PC-9 (cell line): ENCODE results near the gene IRF5. TPM values are rescaled to one million over a fixed set of nuclear protein-coding genes. Genes with fewer than 3 reads are reported as not detected.

Experiments used
- BruUV-seq: library from RNA; stranded (reverse); fragments of 400-500 nt; replicated peaks from 2 replicates; lab custom pipeline; 2021; lab: Mats Ljungman, UMichigan
- CTCF ChIA-PET: fragments of 300-600 bp; sonication (Branson Sonifier 250); formaldehyde crosslinking; loops from one replicate; lab custom pipeline; 2022; ENCODE audit warnings: antibody characterized with exemption; lab: Charles Lee
- POLR2A ChIA-PET: fragments of 300-600 bp; sonication (Branson Sonifier 250); formaldehyde crosslinking; loops from one replicate; lab custom pipeline; 2022; ENCODE audit warnings: antibody characterized with exemption; ENCODE audit not compliant: unreplicated experiment; lab: Charles Lee
- DNase-seq, 2 experiments: peaks; one replicate each; pipeline versions ENCODE4 v3.0.0 to v3.0.0-alpha.2; 2015 to 2022; ENCODE audit warnings: mixed read lengths in 1 of 2
- H2AFZ ChIP-seq: fragments of 200-600 bp; sonication (generic); 2 replicates; pipeline ENCODE4 v1.8.1; 2017; ENCODE audit warnings: antibody characterized with exemption
- H3F3A ChIP-seq: fragments of 200-600 bp; sonication (generic); 2 replicates; pipeline ENCODE4 v1.8.1; 2017; ENCODE audit warnings: antibody characterized with exemption, mild to moderate bottlenecking, low read depth; ENCODE audit not compliant: insufficient read depth
- H3K27ac ChIP-seq: fragments of 200-600 bp; sonication (generic); 2 replicates; pipeline ENCODE4 v1.6.1; 2016; ENCODE audit warnings: mixed run types
- H3K27me3 ChIP-seq: fragments of 200-600 bp; sonication (generic); 2 replicates; pipeline ENCODE4 v1.6.1; 2016; ENCODE audit warnings: low read depth, mixed run types; ENCODE audit not compliant: insufficient read depth
- H3K36me3 ChIP-seq: fragments of 200-600 bp; sonication (generic); 2 replicates; pipeline ENCODE4 v1.6.1; 2016; ENCODE audit warnings: low read depth, mixed run types
- H3K4me1 ChIP-seq: fragments of 200-600 bp; sonication (generic); replicated peaks from 2 replicates; pipeline ENCODE4 v1.6.1; 2016; ENCODE audit warnings: mixed run types; ENCODE audit not compliant: insufficient read depth
- H3K4me2 ChIP-seq: fragments of 200-600 bp; sonication (generic); 2 replicates; pipeline ENCODE4 v1.6.1; 2017; ENCODE audit warnings: mixed run types
- H3K4me3 ChIP-seq: fragments of 200-600 bp; sonication (generic); 2 replicates; pipeline ENCODE4 v1.6.1; 2016; ENCODE audit warnings: mixed run types
- H3K79me2 ChIP-seq: fragments of 200-600 bp; sonication (generic); 2 replicates; pipeline ENCODE4 v1.6.1; 2017; ENCODE audit warnings: low read depth, mixed run types
- H3K9me2 ChIP-seq: fragments of 200-600 bp; sonication (generic); 2 replicates; pipeline ENCODE4 v1.8.1; 2017; ENCODE audit warnings: mild to moderate bottlenecking; ENCODE audit not compliant: insufficient read depth
- H3K9me3 ChIP-seq: fragments of 200-600 bp; sonication (generic); 2 replicates; pipeline ENCODE4 v1.8.1; 2016; ENCODE audit warnings: low read depth; ENCODE audit not compliant: insufficient read depth
- H4K20me1 ChIP-seq: fragments of 200-600 bp; sonication (generic); 2 replicates; pipeline ENCODE4 v1.8.1; 2017; ENCODE audit not compliant: insufficient read depth
- CTCF ChIP-seq: fragments of 200-600 bp; sonication (generic); conservative IDR thresholded peaks from 2 replicates; pipeline ENCODE4 v1.6.1; 2017; ENCODE audit warnings: mixed run types, antibody characterized with exemption, mild to moderate bottlenecking, moderate library complexity
- EZH2 ChIP-seq: fragments of 200-600 bp; sonication (generic); IDR thresholded peaks from 2 replicates; pipeline ENCODE4 v1.8.0; 2017; ENCODE audit warnings: antibody characterized with exemption, low read depth
- intact Hi-C: fragments of 100-400 bp; cut with micrococcal nuclease; formaldehyde crosslinking; loops from one replicate; pipeline ENCODE4 v1.10.0; 2022; ENCODE audit not compliant: unreplicated experiment
- total RNA-seq: library from RNA; stranded (reverse); gene quantifications from 2 replicates; pipeline ENCODE4 v1.2.3, GENCODE V29; 2021

IRF5 gene
- total RNA-seq, 1 experiment from 2014 or later, result 3.4 TPM

GRCh38 chr7:128974241-128974934, 36.7 kb downstream of the IRF5 start:
- Histone ChIP-seq H3F3A (peaks cover 7% of the 10 kb centered on the region; the same call in 1 of the 2 replicates), H3K27ac (no peak overlapping the region), H2AFZ (no peak overlapping the region), H3K79me2 (no peaks in the 10 kb centered on the region), H3K27me3 (no peaks in the 10 kb centered on the region), H3K4me2 (no peak overlapping the region), H4K20me1 (no peaks in the 10 kb centered on the region), H3K36me3 (peaks cover 22% of the 10 kb centered on the region), H3K9me2 (no peaks in the 10 kb centered on the region), H3K4me1 (no peaks in the 10 kb centered on the region), H3K9me3 (no peaks in the 10 kb centered on the region), H3K4me3 (no peak overlapping the region)
- CTCF ChIA-PET, result interaction anchor here (0.5 to 0.6 kb wide), 2 partner anchors 174 to 305 kb away, joined by 4 to 6 read pairs; no protein-coding TSS in a partner anchor
- no TSS peak for BruUV-seq
- TF ChIP-seq EZH2 (no peak), CTCF (no peak)
- DNase-seq, result no peak
- POLR2A ChIA-PET, result no interaction called here
- intact Hi-C loops, result no loop called here

GRCh38 chr7:128982105-128982504, 44.4 kb downstream of the IRF5 start:
- Histone ChIP-seq H3K27ac (no peak overlapping the region), H3K9me2 (no peaks in the 10 kb centered on the region), H2AFZ (no peak overlapping the region), H4K20me1 (no peaks in the 10 kb centered on the region), H3K4me3 (no peak overlapping the region), H3K9me3 (no peaks in the 10 kb centered on the region), H3K4me1 (no peaks in the 10 kb centered on the region), H3K4me2 (no peak overlapping the region), H3K79me2 (no peaks in the 10 kb centered on the region), H3K36me3 (peaks cover 15% of the 10 kb centered on the region; the same call in 1 of the 2 replicates), H3F3A (no peaks in the 10 kb centered on the region), H3K27me3 (no peaks in the 10 kb centered on the region)
- intact Hi-C loops, result no loop called here
- ChIA-PET POLR2A (no interaction called here), CTCF (no interaction called here)
- no TSS peak for BruUV-seq
- no peak for TF ChIP-seq CTCF
- TF ChIP-seq EZH2, result no peak
- DNase-seq, result no peak

- Histone ChIP-seq H2AFZ (no peak overlapping the region), H4K20me1 (no peaks in the 10 kb centered on the region), H3K27ac (no peak overlapping the region), H3K36me3 (peaks cover 20% of the 10 kb centered on the region; the same call in 1 of the 2 replicates), H3K79me2 (no peaks in the 10 kb centered on the region), H3K4me2 (no peak overlapping the region), H3K4me1 (no peaks in the 10 kb centered on the region), H3K9me3 (no peaks in the 10 kb centered on the region), H3K9me2 (no peaks in the 10 kb centered on the region), H3F3A (no peaks in the 10 kb centered on the region), H3K27me3 (no peaks in the 10 kb centered on the region), H3K4me3 (no peak overlapping the region)
- DNase-seq, result no peak
- POLR2A ChIA-PET, result no interaction called here
- intact Hi-C loops, result no loop called here
- no peak for TF ChIP-seq CTCF
- no peak for TF ChIP-seq EZH2
- CTCF ChIA-PET, result no interaction called here
- no TSS peak for BruUV-seq
Measured at GRCh38 chr7:128985660-128986059, 47.9 kb downstream of the IRF5 start.
